ENCODE measurements around the gene MDGA2.
A peak's percentile ranks its signal among the peaks of the same experiment; 100 is the strongest.

The MDGA2 gene

DNA sequence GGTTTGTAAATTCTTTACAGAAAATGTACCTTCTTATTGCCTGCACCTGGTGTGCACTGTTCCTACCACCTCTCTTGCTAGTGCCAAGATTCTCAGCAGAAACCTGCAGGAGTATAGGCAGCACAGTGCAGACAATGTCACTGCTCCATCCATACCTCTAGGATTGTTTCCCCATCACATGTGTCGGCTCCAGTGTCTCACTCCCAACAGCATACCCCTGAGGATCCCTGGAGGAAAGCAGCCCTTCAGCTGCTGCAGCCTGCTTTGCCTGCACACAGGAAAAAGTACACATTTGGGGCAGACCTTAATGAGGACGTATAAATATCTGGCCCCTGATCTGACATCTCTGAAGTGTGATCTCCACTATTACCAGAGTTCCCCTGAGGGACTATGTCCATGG lies 235.5 kb downstream of the MDGA2 start:
- Histone ChIP-seq H2BK5ac (ENCODE audit: low read depth, low read length, poor library complexity, severe bottlenecking) (no peak overlapping the region), H2BK120ac (ENCODE audit: low read depth, low read length) (no peak overlapping the region), H3K9me3 (ENCODE audit: control insufficient read depth, low read length) (no peaks in the 10 kb centered on the region), H2BK12ac (ENCODE audit: low read length in 2 of 2) (peak overlapping the region in 1 of 2 experiments; percentile 47), H4K8ac (ENCODE audit: low read length) (no peak overlapping the region), H3K4ac (ENCODE audit: low read depth in 1 of 2, low read length in 2 of 2) (no peak overlapping the region), H3K36me3 (ENCODE audit: control insufficient read depth in 1 of 2, insufficient read depth in 2 of 2, low read depth in 1 of 2, low read length in 2 of 2) (no peaks in the 10 kb centered on the region), H3K79me1 (replicated peaks; ENCODE audit: low read length, poor library complexity, severe bottlenecking) (no peaks in the 10 kb centered on the region), H3K27me3 (ENCODE audit: control insufficient read depth in 1 of 2, insufficient read depth in 1 of 2, low read length in 2 of 2) (no peaks in the 10 kb centered on the region), H3K9ac (ENCODE audit: low read length) (no peak overlapping the region), H3K14ac (ENCODE audit: low read length in 2 of 2) (no peak overlapping the region), H3K18ac (ENCODE audit: low read depth in 1 of 2, low read length in 2 of 2) (no peak overlapping the region), H3K4me3 (ENCODE audit: insufficient read depth in 1 of 2, low read depth in 1 of 2, low read length in 2 of 2) (no peak overlapping the region), H3K23ac (ENCODE audit: low read length in 2 of 2) (no peak overlapping the region), H3K4me2 (ENCODE audit: low read length, poor library complexity, severe bottlenecking) (no peak overlapping the region), H2AFZ (ENCODE audit: low read depth, low read length) (no peak overlapping the region), H3K4me1 (ENCODE audit: control insufficient read depth, insufficient read depth, low read depth, low read length) (peaks cover 5% of the 10 kb centered on the region), H2BK15ac (ENCODE audit: low read depth, poor library complexity, severe bottlenecking) (no peak overlapping the region), H4K91ac (ENCODE audit: low read length) (no peak overlapping the region), H3K27ac (ENCODE audit: low read length, poor library complexity, severe bottlenecking) (no peak overlapping the region), H2AK5ac (ENCODE audit: low read length, severe bottlenecking) (no peak overlapping the region)
- 59% methylated on average over 2 of the region's 2 CpGs for WGBS
- DNase-seq = no peak

DNA sequence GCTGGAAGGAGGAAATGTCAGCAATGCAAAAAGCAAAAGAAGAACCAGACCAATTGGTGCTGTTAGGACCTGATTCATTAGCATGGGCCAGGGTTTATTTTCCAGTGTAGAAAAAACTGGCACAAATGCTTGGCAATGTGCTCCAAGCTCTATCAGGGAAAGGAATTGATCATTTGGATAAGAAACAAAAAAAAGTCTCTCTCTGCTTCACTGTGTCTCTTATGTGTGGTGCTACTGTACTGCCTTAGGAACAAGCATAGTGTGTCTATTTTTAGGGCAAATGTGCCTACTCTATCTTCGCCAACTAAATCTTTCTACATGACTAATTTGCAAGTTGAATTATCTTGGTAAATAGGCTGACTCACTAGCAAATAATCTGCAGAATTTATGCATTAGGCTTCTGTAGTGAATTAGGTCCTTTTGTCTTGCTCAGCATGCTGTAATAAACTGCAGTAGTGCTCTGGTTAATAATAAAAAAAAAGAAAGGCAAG lies 236.7 kb downstream of the MDGA2 start:
- peak overlapping the region; percentile 52 for H3K4me2 ChIP-seq (ENCODE audit: low read length, poor library complexity, severe bottlenecking)
- no peak overlapping the region for H3K18ac ChIP-seq (ENCODE audit: low read depth in 1 of 2, low read length in 2 of 2)
- H2BK5ac ChIP-seq (ENCODE audit: low read depth, low read length, poor library complexity, severe bottlenecking) = no peak overlapping the region
- H2AK5ac ChIP-seq (ENCODE audit: low read length, severe bottlenecking) = no peak overlapping the region
- H3K79me1 ChIP-seq (replicated peaks; ENCODE audit: low read length, poor library complexity, severe bottlenecking) = no peaks in the 10 kb centered on the region
- no peak overlapping the region for H2BK15ac ChIP-seq (ENCODE audit: low read depth, poor library complexity, severe bottlenecking)
- H3K14ac ChIP-seq (ENCODE audit: low read length in 2 of 2) = no peak overlapping the region
- no peak overlapping the region for H4K91ac ChIP-seq (ENCODE audit: low read length)
- no peak overlapping the region for H2BK120ac ChIP-seq (ENCODE audit: low read depth, low read length)
- no peaks in the 10 kb centered on the region for H3K36me3 ChIP-seq (ENCODE audit: control insufficient read depth in 1 of 2, insufficient read depth in 2 of 2, low read depth in 1 of 2, low read length in 2 of 2)
- H3K27ac ChIP-seq (ENCODE audit: low read length, poor library complexity, severe bottlenecking) = peak overlapping the region; percentile 77
- DNase-seq = peak; percentile 84
- H3K4me1 ChIP-seq (ENCODE audit: control insufficient read depth, insufficient read depth, low read depth, low read length) = peaks cover 5% of the 10 kb centered on the region
- no CpG with 5 or more reads among the region's 1 CpG for WGBS
- no peak overlapping the region for H2AFZ ChIP-seq (ENCODE audit: low read depth, low read length)
- peak overlapping the region in 1 of 2 experiments; percentile 26 for H3K4ac ChIP-seq (ENCODE audit: low read depth in 1 of 2, low read length in 2 of 2)
- H3K4me3 ChIP-seq (ENCODE audit: insufficient read depth in 1 of 2, low read depth in 1 of 2, low read length in 2 of 2) = no peak overlapping the region
- peak overlapping the region in 1 of 2 experiments; percentile 49 for H2BK12ac ChIP-seq (ENCODE audit: low read length in 2 of 2)
- no peaks in the 10 kb centered on the region for H3K27me3 ChIP-seq (ENCODE audit: control insufficient read depth in 1 of 2, insufficient read depth in 1 of 2, low read length in 2 of 2)
- no peak overlapping the region for H3K9ac ChIP-seq (ENCODE audit: low read length)
- no peaks in the 10 kb centered on the region for H3K9me3 ChIP-seq (ENCODE audit: control insufficient read depth, low read length)
- H3K23ac ChIP-seq (ENCODE audit: low read length in 2 of 2) = no peak overlapping the region
- peak overlapping the region; percentile 54 for H4K8ac ChIP-seq (ENCODE audit: low read length)

DNA sequence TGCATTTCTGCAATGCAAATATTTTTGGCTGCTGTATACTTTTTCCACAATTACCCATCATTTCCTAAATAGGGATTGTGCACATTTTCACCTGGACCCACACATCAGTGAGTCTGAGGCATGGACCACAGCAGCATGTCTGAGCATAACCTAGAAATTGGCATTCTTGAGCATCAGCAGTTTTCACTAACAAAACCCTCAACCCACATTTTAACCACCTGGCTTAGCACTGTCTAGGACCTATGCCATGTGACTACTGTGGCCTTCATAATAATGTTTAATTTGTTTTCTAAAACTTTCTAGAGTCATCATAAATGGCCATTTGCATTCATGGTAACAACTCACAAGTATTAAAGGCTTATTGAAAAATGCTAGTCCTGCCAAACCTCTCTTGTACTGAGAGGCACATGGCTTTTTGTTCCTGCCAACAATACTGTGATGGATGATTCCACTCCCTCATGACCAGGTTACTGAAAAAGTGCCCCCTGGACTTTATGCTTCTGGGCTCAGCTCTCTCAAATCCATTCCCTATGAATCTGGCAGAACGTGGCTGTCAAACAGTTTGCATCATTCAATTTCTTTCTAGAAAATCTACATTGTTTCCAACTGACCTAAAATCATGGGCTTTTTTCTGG lies 240.0 kb downstream of the MDGA2 start:
- Histone ChIP-seq H3K36me3 (ENCODE audit: control insufficient read depth in 1 of 2, insufficient read depth in 2 of 2, low read depth in 1 of 2, low read length in 2 of 2) (no peaks in the 10 kb centered on the region), H3K4me1 (ENCODE audit: control insufficient read depth, insufficient read depth, low read depth, low read length) (peaks cover 5% of the 10 kb centered on the region), H3K4me3 (ENCODE audit: insufficient read depth in 1 of 2, low read depth in 1 of 2, low read length in 2 of 2) (no peak overlapping the region), H3K9ac (ENCODE audit: low read length) (no peak overlapping the region), H3K23ac (ENCODE audit: low read length in 2 of 2) (no peak overlapping the region), H2AFZ (ENCODE audit: low read depth, low read length) (no peak overlapping the region), H2BK12ac (ENCODE audit: low read length in 2 of 2) (no peak overlapping the region), H3K27me3 (ENCODE audit: control insufficient read depth in 1 of 2, insufficient read depth in 1 of 2, low read length in 2 of 2) (no peaks in the 10 kb centered on the region), H3K18ac (ENCODE audit: low read depth in 1 of 2, low read length in 2 of 2) (no peak overlapping the region), H3K4ac (ENCODE audit: low read depth in 1 of 2, low read length in 2 of 2) (peak overlapping the region in 1 of 2 experiments; percentile 15), H4K91ac (ENCODE audit: low read length) (no peak overlapping the region), H2BK15ac (ENCODE audit: low read depth, poor library complexity, severe bottlenecking) (no peak overlapping the region), H2BK120ac (ENCODE audit: low read depth, low read length) (no peak overlapping the region), H2AK5ac (ENCODE audit: low read length, severe bottlenecking) (no peak overlapping the region), H3K14ac (ENCODE audit: low read length in 2 of 2) (no peak overlapping the region), H3K79me1 (replicated peaks; ENCODE audit: low read length, poor library complexity, severe bottlenecking) (no peaks in the 10 kb centered on the region), H2BK5ac (ENCODE audit: low read depth, low read length, poor library complexity, severe bottlenecking) (no peak overlapping the region), H3K4me2 (ENCODE audit: low read length, poor library complexity, severe bottlenecking) (no peak overlapping the region), H3K27ac (ENCODE audit: low read length, poor library complexity, severe bottlenecking) (no peak overlapping the region), H3K9me3 (ENCODE audit: control insufficient read depth, low read length) (no peaks in the 10 kb centered on the region), H4K8ac (ENCODE audit: low read length) (no peak overlapping the region)
- DNase-seq = no peak
- WGBS = 95% methylated on average over 1 of the region's 1 CpG

DNA sequence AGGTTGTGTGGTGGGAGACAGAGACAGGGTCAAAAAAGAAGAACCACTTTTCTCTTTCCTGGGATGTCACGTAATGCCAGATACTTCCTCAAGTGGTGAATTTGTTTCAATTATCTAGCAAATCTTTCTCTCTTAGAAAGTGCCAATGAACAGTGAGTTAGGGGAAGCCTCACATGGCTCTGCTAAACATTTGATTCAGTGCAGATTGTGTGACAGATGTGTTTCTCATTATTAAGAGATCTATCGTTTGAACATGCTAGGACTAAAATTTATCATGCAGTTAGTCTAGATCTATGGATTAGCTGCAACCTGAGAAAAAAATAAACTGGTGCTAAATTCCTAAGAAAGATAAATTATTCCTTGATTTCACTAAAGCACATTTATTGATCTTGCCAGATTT lies 247.8 kb downstream of the MDGA2 start:
- Histone ChIP-seq H2AFZ (ENCODE audit: low read depth, low read length) (no peak overlapping the region), H3K14ac (ENCODE audit: low read length in 2 of 2) (no peak overlapping the region), H3K4me1 (ENCODE audit: control insufficient read depth, insufficient read depth, low read depth, low read length) (no peaks in the 10 kb centered on the region), H3K79me1 (replicated peaks; ENCODE audit: low read length, poor library complexity, severe bottlenecking) (no peaks in the 10 kb centered on the region), H2BK5ac (ENCODE audit: low read depth, low read length, poor library complexity, severe bottlenecking) (no peak overlapping the region), H3K9me3 (ENCODE audit: control insufficient read depth, low read length) (no peaks in the 10 kb centered on the region), H3K27ac (ENCODE audit: low read length, poor library complexity, severe bottlenecking) (no peak overlapping the region), H4K91ac (ENCODE audit: low read length) (no peak overlapping the region), H3K23ac (ENCODE audit: low read length in 2 of 2) (no peak overlapping the region), H2BK120ac (ENCODE audit: low read depth, low read length) (no peak overlapping the region), H3K18ac (ENCODE audit: low read depth in 1 of 2, low read length in 2 of 2) (no peak overlapping the region), H3K4ac (ENCODE audit: low read depth in 1 of 2, low read length in 2 of 2) (no peak overlapping the region), H3K4me3 (ENCODE audit: insufficient read depth in 1 of 2, low read depth in 1 of 2, low read length in 2 of 2) (no peak overlapping the region), H4K8ac (ENCODE audit: low read length) (no peak overlapping the region), H2BK15ac (ENCODE audit: low read depth, poor library complexity, severe bottlenecking) (no peak overlapping the region), H3K9ac (ENCODE audit: low read length) (no peak overlapping the region), H3K27me3 (ENCODE audit: control insufficient read depth in 1 of 2, insufficient read depth in 1 of 2, low read length in 2 of 2) (no peaks in the 10 kb centered on the region), H3K36me3 (ENCODE audit: control insufficient read depth in 1 of 2, insufficient read depth in 2 of 2, low read depth in 1 of 2, low read length in 2 of 2) (no peaks in the 10 kb centered on the region), H2AK5ac (ENCODE audit: low read length, severe bottlenecking) (no peak overlapping the region), H2BK12ac (ENCODE audit: low read length in 2 of 2) (no peak overlapping the region), H3K4me2 (ENCODE audit: low read length, poor library complexity, severe bottlenecking) (no peak overlapping the region)
- DNase-seq = no peak
- 90% methylated on average over 2 of the region's 2 CpGs for WGBS
